Measurements from ENCODE around the gene POLDIP3.
"Not testable (repeated sequence)": the region's sequence is repeated elsewhere in the genome, so short reads cannot be mapped to it uniquely, and the experiment has no call there.

POLDIP3 gene

GRCh38 chr22:42612336-42612735, 2.3 kb downstream of the POLDIP3 start:
- POLR2A ChIA-PET (ENCODE audit: low non-redundant PET): no interaction called here
- CTCF ChIA-PET: no interaction called here
- no peak for DNase-seq (ENCODE audit: low spot score)
- TF ChIP-seq CTCF (conservative IDR thresholded peaks at IDR 0.05; ENCODE audit: low read depth): no peak
- H3K27ac ChIP-seq: peak overlapping the region; percentile 100

- POLR2A ChIA-PET (ENCODE audit: low non-redundant PET): no interaction called here
- no peak overlapping the region for H3K27ac ChIP-seq
- no peak for TF ChIP-seq CTCF (conservative IDR thresholded peaks at IDR 0.05; ENCODE audit: low read depth)
- DNase-seq (ENCODE audit: low spot score): no peak
- CTCF ChIA-PET: no interaction called here
These were observed 3.6 kb downstream of the POLDIP3 start for GRCh38 chr22:42611051-42611450.

- H3K27ac ChIP-seq: peak overlapping the region; percentile 50
- no peak for TF ChIP-seq CTCF (conservative IDR thresholded peaks at IDR 0.05; ENCODE audit: low read depth)
- ChIA-PET CTCF (no interaction called here), POLR2A (ENCODE audit: low non-redundant PET) (no interaction called here)
- DNase-seq (ENCODE audit: low spot score): no peak
These were observed 4.5 kb downstream of the POLDIP3 start for GRCh38 chr22:42610186-42610585.

- POLR2A ChIA-PET (ENCODE audit: low non-redundant PET): no interaction called here
- TF ChIP-seq CTCF (conservative IDR thresholded peaks at IDR 0.05; ENCODE audit: low read depth): no peak
- CTCF ChIA-PET: interaction anchor here (0.7 kb wide), 1 partner anchor 867 kb away, joined by 3 read pairs; no protein-coding TSS in a partner anchor
- H3K27ac ChIP-seq: peak overlapping the region; percentile 50
- DNase-seq (ENCODE audit: low spot score): no peak
These were observed 5.8 kb downstream of the POLDIP3 start for GRCh38 chr22:42608823-42609361.

- ChIA-PET CTCF (no interaction called here), POLR2A (ENCODE audit: low non-redundant PET) (no interaction called here)
- H3K27ac ChIP-seq: peak overlapping the region; percentile 50
- TF ChIP-seq CTCF (conservative IDR thresholded peaks at IDR 0.05; ENCODE audit: low read depth): no peak
- DNase-seq (ENCODE audit: low spot score): no peak
These were observed 6.4 kb downstream of the POLDIP3 start for GRCh38 chr22:42608136-42608822.

- POLR2A ChIA-PET (ENCODE audit: low non-redundant PET); H3K27ac ChIP-seq; CTCF ChIA-PET; DNase-seq (ENCODE audit: low spot score): not testable (repeated sequence)
These were observed 7.0 kb downstream of the POLDIP3 start for GRCh38 chr22:42607641-42608040.

GRCh38 chr22:42604403-42604802, 10.3 kb downstream of the POLDIP3 start:
- DNase-seq (ENCODE audit: low spot score): no peak
- POLR2A ChIA-PET (ENCODE audit: low non-redundant PET): no interaction called here
- CTCF ChIA-PET: no interaction called here
- no peak for TF ChIP-seq CTCF (conservative IDR thresholded peaks at IDR 0.05; ENCODE audit: low read depth)
- H3K27ac ChIP-seq: peak overlapping the region; percentile 28; the same call in 1 of the 2 replicates
